Glutamatergic neuron (in vitro differentiated cells): Measurements from ENCODE around the gene GPR137C. TPM values are rescaled to one million over a fixed set of nuclear protein-coding genes. Genes with fewer than 3 reads are reported as not detected.

Source experiments
- DNase-seq: peaks from one replicate; pipeline ENCODE4 v3.0.0; 2022
- H3K27ac Mint-ChIP-seq: one replicate; pipeline ENCODE4 v1.8.0; 2020; ENCODE audit warnings: mild to moderate bottlenecking, mixed read lengths, inconsistent platforms; ENCODE audit not compliant: unreplicated experiment
- H3K27me3 Mint-ChIP-seq: one replicate; pipeline ENCODE4 v1.8.0; 2020; ENCODE audit warnings: mild to moderate bottlenecking, moderate library complexity, mixed read lengths, inconsistent platforms; ENCODE audit not compliant: unreplicated experiment
- H3K36me3 Mint-ChIP-seq: one replicate; pipeline ENCODE4 v1.8.0; 2020; ENCODE audit warnings: mild to moderate bottlenecking, mixed read lengths, inconsistent platforms; ENCODE audit not compliant: unreplicated experiment
- H3K4me1 Mint-ChIP-seq: one replicate; pipeline ENCODE4 v1.8.0; 2020; ENCODE audit warnings: mild to moderate bottlenecking, low read depth, mixed read lengths, inconsistent platforms; ENCODE audit not compliant: unreplicated experiment
- H3K4me3 Mint-ChIP-seq: one replicate; pipeline ENCODE4 v1.8.0; 2020; ENCODE audit warnings: mild to moderate bottlenecking, mixed read lengths, inconsistent platforms; ENCODE audit not compliant: unreplicated experiment
- H3K9me3 Mint-ChIP-seq: one replicate; pipeline ENCODE4 v1.8.0; 2020; ENCODE audit warnings: mild to moderate bottlenecking, moderate library complexity, mixed read lengths, inconsistent platforms; ENCODE audit not compliant: unreplicated experiment
- total RNA-seq: library from RNA; stranded (reverse); fragmentation: NEBNext Ultra II Directional; extraction: Animal tissue kit (Norgen Biotek cat#: 25700); gene quantifications from one replicate; pipeline ENCODE4 v1.2.1, GENCODE V29; 2021; ENCODE audit not compliant: unreplicated experiment
- TF ChIP-seq, protein P1 (sequence below): fragments of 200-600 bp; sonication (generic); IDR thresholded peaks from one replicate; pipeline ENCODE4 v1.5.0; 2021; ENCODE audit not compliant: partially characterized antibody, unreplicated experiment

The GPR137C gene
- total RNA-seq, 1 donor from 2014 or later: 19.5 TPM

- Mint-ChIP-seq H3K9me3 (peaks cover 6% of the 10 kb centered on the region), H3K36me3 (peaks cover 7% of the 10 kb centered on the region), H3K27me3 (peaks cover 2% of the 10 kb centered on the region), H3K27ac (no peak overlapping the region), H3K4me3 (no peak overlapping the region), H3K4me1 (no peaks in the 10 kb centered on the region)
- TF ChIP-seq, protein P1, sequence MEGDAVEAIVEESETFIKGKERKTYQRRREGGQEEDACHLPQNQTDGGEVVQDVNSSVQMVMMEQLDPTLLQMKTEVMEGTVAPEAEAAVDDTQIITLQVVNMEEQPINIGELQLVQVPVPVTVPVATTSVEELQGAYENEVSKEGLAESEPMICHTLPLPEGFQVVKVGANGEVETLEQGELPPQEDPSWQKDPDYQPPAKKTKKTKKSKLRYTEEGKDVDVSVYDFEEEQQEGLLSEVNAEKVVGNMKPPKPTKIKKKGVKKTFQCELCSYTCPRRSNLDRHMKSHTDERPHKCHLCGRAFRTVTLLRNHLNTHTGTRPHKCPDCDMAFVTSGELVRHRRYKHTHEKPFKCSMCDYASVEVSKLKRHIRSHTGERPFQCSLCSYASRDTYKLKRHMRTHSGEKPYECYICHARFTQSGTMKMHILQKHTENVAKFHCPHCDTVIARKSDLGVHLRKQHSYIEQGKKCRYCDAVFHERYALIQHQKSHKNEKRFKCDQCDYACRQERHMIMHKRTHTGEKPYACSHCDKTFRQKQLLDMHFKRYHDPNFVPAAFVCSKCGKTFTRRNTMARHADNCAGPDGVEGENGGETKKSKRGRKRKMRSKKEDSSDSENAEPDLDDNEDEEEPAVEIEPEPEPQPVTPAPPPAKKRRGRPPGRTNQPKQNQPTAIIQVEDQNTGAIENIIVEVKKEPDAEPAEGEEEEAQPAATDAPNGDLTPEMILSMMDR: no peak
- no peak for DNase-seq
Observed at GRCh38 chr14:52596320-52596719, 43.7 kb downstream of the GPR137C start.

GRCh38 chr14:52596861-52597260, 44.2 kb downstream of the GPR137C start:
- H3K36me3 Mint-ChIP-seq: peaks cover 7% of the 10 kb centered on the region
- no peak for DNase-seq
- H3K4me1 Mint-ChIP-seq: no peaks in the 10 kb centered on the region
- H3K27me3 Mint-ChIP-seq: no peaks in the 10 kb centered on the region
- TF ChIP-seq, protein P1: no peak
- no peak overlapping the region for H3K4me3 Mint-ChIP-seq
- peaks cover 6% of the 10 kb centered on the region for H3K9me3 Mint-ChIP-seq
- no peak overlapping the region for H3K27ac Mint-ChIP-seq

DNA sequence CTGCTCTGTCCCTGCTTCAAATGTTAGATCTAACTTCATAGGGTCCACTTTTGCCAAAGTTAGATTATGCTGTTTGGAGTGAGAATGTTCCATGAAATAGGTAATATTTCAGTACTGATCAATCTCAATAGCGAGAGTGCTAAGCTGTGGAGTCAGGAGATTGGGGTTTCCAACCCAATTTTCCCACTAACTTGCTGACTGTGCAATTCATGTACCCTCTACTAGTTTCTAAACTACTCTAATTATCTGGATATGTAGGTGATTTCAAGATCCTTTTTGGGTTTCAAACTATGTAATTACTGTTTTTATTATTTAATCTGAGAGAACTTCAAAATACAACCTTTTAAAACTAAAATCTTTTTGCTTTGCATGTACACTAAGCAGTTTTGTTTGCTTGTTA, 45.9 kb downstream of the GPR137C start:
- Mint-ChIP-seq H3K9me3 (peaks cover 2% of the 10 kb centered on the region), H3K4me1 (no peaks in the 10 kb centered on the region), H3K27me3 (no peaks in the 10 kb centered on the region), H3K4me3 (no peak overlapping the region), H3K36me3 (peaks cover 5% of the 10 kb centered on the region), H3K27ac (no peak overlapping the region)
- TF ChIP-seq, protein P1: no peak
- DNase-seq: no peak

DNA sequence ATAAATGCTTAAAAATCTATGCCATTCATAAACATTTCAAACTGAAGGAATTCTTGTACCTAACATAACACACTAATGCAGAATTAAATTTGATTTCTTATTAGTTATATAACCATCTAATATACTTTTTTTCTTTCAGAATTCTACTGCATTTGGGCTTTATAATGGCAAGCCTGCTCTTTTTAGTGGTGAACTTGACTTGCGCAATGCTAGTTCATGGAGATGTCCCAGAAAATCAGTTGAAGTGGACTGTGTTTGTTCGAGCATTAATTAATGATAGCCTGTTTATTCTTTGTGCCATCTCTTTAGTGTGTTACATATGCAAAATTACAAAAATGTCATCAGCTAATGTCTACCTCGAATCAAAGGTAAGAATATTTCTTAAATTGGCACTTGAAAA, 47.3 kb downstream of the GPR137C start:
- H3K27me3 Mint-ChIP-seq: no peaks in the 10 kb centered on the region
- H3K9me3 Mint-ChIP-seq: no peaks in the 10 kb centered on the region
- H3K4me1 Mint-ChIP-seq: no peaks in the 10 kb centered on the region
- TF ChIP-seq, protein P1: no peak
- peaks cover 8% of the 10 kb centered on the region for H3K36me3 Mint-ChIP-seq
- DNase-seq: no peak
- no peak overlapping the region for H3K4me3 Mint-ChIP-seq
- no peak overlapping the region for H3K27ac Mint-ChIP-seq

DNA sequence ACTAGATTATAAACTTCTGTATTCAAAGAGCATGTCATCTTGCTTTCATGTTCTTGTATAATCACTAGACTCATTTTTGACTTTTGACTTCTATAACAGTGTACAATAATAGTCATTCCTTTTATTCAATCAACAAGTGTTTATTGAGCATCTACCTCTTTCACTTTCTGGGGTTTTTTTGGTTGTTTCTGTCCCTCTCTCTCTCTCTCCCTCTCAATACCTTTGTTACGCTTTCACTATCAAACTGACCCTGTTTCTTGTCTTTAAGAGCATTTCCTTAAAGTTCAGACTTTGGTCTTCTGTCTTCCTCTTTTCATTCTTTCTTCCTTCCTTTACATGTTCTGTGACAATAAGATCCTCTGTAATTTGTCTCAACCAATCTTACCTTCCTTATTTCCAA, 49.5 kb downstream of the GPR137C start:
- Mint-ChIP-seq H3K9me3 (no peaks in the 10 kb centered on the region), H3K4me1 (no peaks in the 10 kb centered on the region), H3K27me3 (no peaks in the 10 kb centered on the region), H3K36me3 (peaks cover 18% of the 10 kb centered on the region), H3K4me3 (no peak overlapping the region), H3K27ac (no peak overlapping the region)
- no peak for DNase-seq
- TF ChIP-seq, protein P1: no peak
